HCT116 (cell line): ENCODE measurements around the gene PPP2CA. TPM values are rescaled to one million over a fixed set of nuclear protein-coding genes. Genes with fewer than 3 reads are reported as not detected.

ENCODE experiments used
- ATAC-seq: fragments of 200-7000 bp; cut with Tn5 transposase; 2 replicates; pipeline ENCODE4 v1.9.1; 2020; ENCODE audit warnings: mild to moderate bottlenecking, moderate library complexity
- BruUV-seq: library from RNA; stranded (reverse); fragments of 400-500 nt; replicated peaks from 2 replicates; lab custom pipeline; 2021; lab: Mats Ljungman, UMichigan
- CTCF ChIA-PET: fragments of 300-600 bp; sonication (Branson Sonifier 250); formaldehyde crosslinking; loops from one replicate; lab custom pipeline; 2021; ENCODE audit warnings: antibody characterized with exemption; lab: Charles Lee
- POLR2A ChIA-PET: fragments of 300-600, 350-600 bp; sonication (Branson Sonifier 250); formaldehyde crosslinking; loops from one replicate; lab custom pipeline; 2021; ENCODE audit warnings: antibody characterized with exemption; lab: Charles Lee
- RAD21 ChIA-PET, 2 experiments: fragments of 300-600 bp; sonication (Branson Sonifier 250); formaldehyde crosslinking; loops; one replicate each; lab custom pipeline; 2023; ENCODE audit warnings: low total read pairs in 2 of 2; ENCODE audit not compliant: uncharacterized antibody in 2 of 2, unreplicated experiment in 2 of 2, low non-redundant PET in 1 of 2; lab: Charles Lee
- DNase-seq: peaks from one replicate; pipeline ENCODE4 v3.0.0-alpha.2; 2010; ENCODE audit warnings: low read depth, low spot score
- H2AFZ ChIP-seq: fragments of 200-600 bp; shearing (Covaris generic), sonication (generic); 2 replicates; pipeline ENCODE4 v1.6.1; 2017; ENCODE audit warnings: low read depth, mixed run types, mixed read lengths, antibody characterized with exemption, low read length; ENCODE audit not compliant: poor library complexity, severe bottlenecking
- H3K27ac ChIP-seq: 2 replicates; pipeline ENCODE4 v1.5.1; 2012; ENCODE audit warnings: low read depth, low read length
- H3K27me3 ChIP-seq: fragments of 200-600 bp; sonication (generic); 2 replicates; pipeline ENCODE4 v1.6.1; 2016; ENCODE audit warnings: mixed run types, low read length, mixed read lengths; ENCODE audit not compliant: insufficient read depth
- H3K36me3 ChIP-seq, 2 experiments: fragments of 200-500 bp in 1 of 2; fragments of 200-600 bp in 1 of 2; sonication (Bioruptor generic) in 1 of 2; sonication (generic) in 1 of 2; 2 replicates each; pipeline versions ENCODE4 v1.5.1 to v1.6.1; 2014 to 2016; ENCODE audit warnings: low read length in 2 of 2, inconsistent platforms in 1 of 2, mixed read lengths in 1 of 2, mixed run types in 1 of 2; ENCODE audit not compliant: insufficient read depth in 2 of 2, control insufficient read depth in 1 of 2
- H3K4me1 ChIP-seq, 2 experiments: fragments of 200-600 bp in 1 of 2; sonication (generic) in 1 of 2; 2 replicates each; pipeline versions ENCODE4 v1.5.1 to v1.6.1; 2012 to 2017; ENCODE audit warnings: low read length in 2 of 2, inconsistent platforms in 1 of 2, mild to moderate bottlenecking in 1 of 2, mixed read lengths in 1 of 2, mixed run types in 1 of 2, moderate library complexity in 1 of 2; ENCODE audit not compliant: insufficient read depth in 2 of 2, control insufficient read depth in 1 of 2
- H3K4me2 ChIP-seq: fragments of 200-600 bp; sonication (generic); 2 replicates; pipeline ENCODE4 v1.6.1; 2017; ENCODE audit warnings: mixed run types, low read length, mixed read lengths
- H3K4me3 ChIP-seq, 2 experiments: fragments of 200-600 bp in 1 of 2; sonication (generic) in 1 of 2; replicated peaks in 1 of 2; 2 replicates each; pipeline ENCODE4 v1.5.1; 2011 to 2016; ENCODE audit warnings: low read length in 2 of 2, control low read depth in 1 of 2, low read depth in 1 of 2, mild to moderate bottlenecking in 1 of 2, mixed read lengths in 1 of 2, mixed run types in 1 of 2
- H3K79me2 ChIP-seq: fragments of 200-600 bp; sonication (generic); 2 replicates; pipeline ENCODE4 v1.6.1; 2017; ENCODE audit warnings: mild to moderate bottlenecking, mixed run types, low read length, moderate library complexity, mixed read lengths; ENCODE audit not compliant: insufficient read depth
- H3K9ac ChIP-seq: fragments of 200-600 bp; sonication (generic); 2 replicates; pipeline ENCODE4 v1.6.1; 2016; ENCODE audit warnings: low read length, mixed read lengths
- H3K9me2 ChIP-seq: fragments of 200-600 bp; sonication (generic), shearing (Covaris generic); 2 replicates; pipeline ENCODE4 v1.6.1; 2017; ENCODE audit warnings: mixed run types, mild to moderate bottlenecking, moderate library complexity; ENCODE audit not compliant: insufficient read depth
- H3K9me3 ChIP-seq, 2 experiments: fragments of 200-500 bp in 1 of 2; fragments of 200-600 bp in 1 of 2; sonication (Bioruptor generic) in 1 of 2; sonication (generic) in 1 of 2; 2 replicates each; pipeline ENCODE4 v1.6.1; 2014 to 2017; ENCODE audit warnings: low read length in 2 of 2, mixed read lengths in 2 of 2, inconsistent platforms in 1 of 2, low read depth in 1 of 2, mild to moderate bottlenecking in 1 of 2, mixed run types in 1 of 2, moderate library complexity in 1 of 2; ENCODE audit not compliant: control insufficient read depth in 1 of 2, insufficient read depth in 1 of 2
- H4K20me1 ChIP-seq: fragments of 200-600 bp; sonication (generic), shearing (Covaris generic); 2 replicates; pipeline ENCODE4 v1.6.1; 2017; ENCODE audit warnings: mixed run types, mild to moderate bottlenecking, moderate library complexity; ENCODE audit not compliant: insufficient read depth
- CBX3 ChIP-seq: IDR thresholded peaks from 2 replicates; pipeline ENCODE4 v1.6.1; 2012; ENCODE audit warnings: low read depth
- CEBPB ChIP-seq: IDR thresholded peaks from 2 replicates; pipeline ENCODE4 v1.6.1; 2012; ENCODE audit warnings: low read depth
- CTCF ChIP-seq, 3 experiments: fragments of 200-600 bp in 1 of 3; sonication (generic) in 1 of 3; IDR thresholded peaks in 2 of 3; conservative IDR thresholded peaks in 1 of 3; 2 replicates each; pipeline ENCODE4 v1.5.1; 2012 to 2017; ENCODE audit warnings: low read depth in 2 of 3, low read length in 2 of 3, antibody characterized with exemption in 1 of 3, borderline replicate concordance in 1 of 3, control low read depth in 1 of 3, mild to moderate bottlenecking in 1 of 3, mixed read lengths in 1 of 3, mixed run types in 1 of 3, moderate library complexity in 1 of 3; ENCODE audit not compliant: insufficient read depth in 1 of 3
- EGR1 ChIP-seq: IDR thresholded peaks from 2 replicates; pipeline ENCODE4 v1.6.1; 2012; ENCODE audit warnings: low read depth
- ELF1 ChIP-seq: IDR thresholded peaks from 2 replicates; pipeline ENCODE4 v1.6.1; 2012; ENCODE audit warnings: low read depth, borderline replicate concordance
- EZH2phosphoT487 ChIP-seq: fragments of 200-600 bp; IDR thresholded peaks from 2 replicates; pipeline ENCODE4 v1.6.1; 2018; ENCODE audit warnings: antibody characterized with exemption, borderline replicate concordance
- FOSL1 ChIP-seq: IDR thresholded peaks from 2 replicates; pipeline ENCODE4 v1.6.1; 2012; ENCODE audit warnings: low read depth
- JUND ChIP-seq: IDR thresholded peaks from 2 replicates; pipeline ENCODE4 v1.6.1; 2012
- MAX ChIP-seq: IDR thresholded peaks from 2 replicates; pipeline ENCODE4 v1.6.1; 2012
- POLR2A ChIP-seq: IDR thresholded peaks from 2 replicates; pipeline ENCODE4 v1.7.0; 2011; ENCODE audit warnings: borderline replicate concordance; ENCODE audit not compliant: insufficient read depth, insufficient read length; ENCODE audit errors: extremely low read depth
- RAD21 ChIP-seq: IDR thresholded peaks from 2 replicates; pipeline ENCODE4 v1.6.1; 2012; ENCODE audit warnings: low read depth, mild to moderate bottlenecking
- REST ChIP-seq: IDR thresholded peaks from 2 replicates; pipeline ENCODE4 v1.6.1; 2012; ENCODE audit warnings: low read depth
- SIN3A ChIP-seq: IDR thresholded peaks from 2 replicates; pipeline ENCODE4 v1.6.1; 2012; ENCODE audit warnings: low read depth
- SP1 ChIP-seq: IDR thresholded peaks from 2 replicates; pipeline ENCODE4 v1.6.1; 2012; ENCODE audit warnings: low read depth
- SRF ChIP-seq: IDR thresholded peaks from 2 replicates; pipeline ENCODE4 v1.6.1; 2012; ENCODE audit warnings: low read depth
- TCF7L2 ChIP-seq: IDR thresholded peaks from 2 replicates; pipeline ENCODE4 v1.7.0; 2011; ENCODE audit warnings: borderline replicate concordance, inconsistent platforms; ENCODE audit not compliant: insufficient read depth, insufficient read length; ENCODE audit errors: extremely low read depth
- YY1 ChIP-seq: IDR thresholded peaks from 2 replicates; pipeline ENCODE4 v1.6.1; 2011; ENCODE audit warnings: low read length, low read depth, moderate library complexity, mild to moderate bottlenecking; ENCODE audit not compliant: insufficient replicate concordance; ENCODE audit errors: extremely low read depth
- ZBTB33 ChIP-seq: IDR thresholded peaks from 2 replicates; pipeline ENCODE4 v1.6.1; 2011; ENCODE audit warnings: mild to moderate bottlenecking, low read length, moderate library complexity; ENCODE audit not compliant: insufficient replicate concordance; ENCODE audit errors: extremely low read depth
- ZFX ChIP-seq: fragments of 450-650 bp; IDR thresholded peaks from 2 replicates; pipeline ENCODE4 v1.6.1; 2017
- ZNF274 ChIP-seq: fragments of 200-500 bp; sonication (Bioruptor generic); IDR thresholded peaks from 2 replicates; pipeline ENCODE4 v1.6.1; 2014; ENCODE audit warnings: mild to moderate bottlenecking, low read depth, low read length, inconsistent platforms
- intact Hi-C: fragments of 100-400 bp; cut with micrococcal nuclease; formaldehyde crosslinking; loops from 2 replicates; pipeline ENCODE4 v1.10.0; 2022
- total RNA-seq: library from RNA; stranded (reverse); gene quantifications from one replicate; pipeline ENCODE4 v1.2.1, GENCODE V29; 2021; ENCODE audit not compliant: unreplicated experiment

The PPP2CA gene
- total RNA-seq, 1 experiment from 2014 or later = 167 TPM

- H3K27ac ChIP-seq = no peak overlapping the region
- no peak overlapping the region for H2AFZ ChIP-seq
- BruUV-seq = no TSS peak
- peaks cover 29% of the 10 kb centered on the region for H3K79me2 ChIP-seq
- H3K4me3 ChIP-seq = no peak overlapping the region
- ChIA-PET POLR2A (no interaction called here), RAD21 (no interaction called here), CTCF (interaction anchor here (1.6 to 2.0 kb wide), 2 partner anchors 13 to 114 kb away, joined by 4 to 8 read pairs; no protein-coding TSS in a partner anchor)
- no peaks in the 10 kb centered on the region for H3K9me3 ChIP-seq
- H3K4me1 ChIP-seq = no peaks in the 10 kb centered on the region
- no peak overlapping the region for H3K9ac ChIP-seq
- peaks cover 32 to 47% of the 10 kb centered on the region in 2 experiments for H3K36me3 ChIP-seq
- TF ChIP-seq CBX3 = no peak
- no peak for TF ChIP-seq SIN3A
- TF ChIP-seq CEBPB = no peak
- no peak for TF ChIP-seq SP1
- TF ChIP-seq POLR2A = no peak
- TF ChIP-seq ZNF274 = no peak
- no peak for TF ChIP-seq ELF1
- TF ChIP-seq TCF7L2 = no peak
- TF ChIP-seq FOSL1 = no peak
- no peak for TF ChIP-seq ZBTB33
- no peak for TF ChIP-seq JUND
- TF ChIP-seq EZH2phosphoT487 = no peak
- TF ChIP-seq ZFX = no peak
- TF ChIP-seq RAD21 = no peak
- no peak for TF ChIP-seq SRF
- TF ChIP-seq MAX = no peak
- no peak for TF ChIP-seq REST
- no peak for TF ChIP-seq YY1
- no peak for TF ChIP-seq CTCF (IDR thresholded peaks at IDR 0.05 in 2 of 3, conservative IDR thresholded peaks at IDR 0.05 in 1 of 3; ENCODE audit: borderline replicate concordance in 1 of 3, insufficient read depth in 1 of 3, low read depth in 2 of 3, low read length in 2 of 3)
- TF ChIP-seq EGR1 = no peak
- DNase-seq = no peak
- no peaks in the 10 kb centered on the region for H3K9me2 ChIP-seq
- ATAC-seq = no peak
- peaks cover 3% of the 10 kb centered on the region for H4K20me1 ChIP-seq
- H3K27me3 ChIP-seq = no peaks in the 10 kb centered on the region
- intact Hi-C loops = no loop called here
- H3K4me2 ChIP-seq = no peak overlapping the region
Observed at GRCh38 chr5:134153241-134153640, 72.6 kb downstream of the PPP2CA start.
